Measurements from ENCODE around the gene HOXC6. TPM values are rescaled to one million over a fixed set of nuclear protein-coding genes. Genes with fewer than 3 reads are reported as not detected.

HOXC6 gene
- total and polyA plus RNA-seq, 9 donors: 3.9 to 56.1 (median 23.3) TPM

GRCh38 chr12:54022960-54023884, 5.0 kb upstream of the HOXC6 start:
- Histone ChIP-seq H3K4me1 (ENCODE audit: insufficient read depth) (peaks cover 11% of the 10 kb centered on the region), H3K36me3 (no peaks in the 10 kb centered on the region), H3K27ac (peak overlapping the region; percentile 33 to 95), H3K4me3 (no peak overlapping the region), H3K27me3 (no peaks in the 10 kb centered on the region), H3K9me3 (no peaks in the 10 kb centered on the region)
- WGBS, 3 donors: 33 to 61% (median 42%) methylated on average over 8 of the region's 8 CpGs
- intact Hi-C loops (cut with DNase I): no loop called here
- TF ChIP-seq POLR2A (IDR thresholded peaks at IDR 0.05): no peak
- TF ChIP-seq EP300 (IDR thresholded peaks at IDR 0.05): no peak
- TF ChIP-seq, protein P1, sequence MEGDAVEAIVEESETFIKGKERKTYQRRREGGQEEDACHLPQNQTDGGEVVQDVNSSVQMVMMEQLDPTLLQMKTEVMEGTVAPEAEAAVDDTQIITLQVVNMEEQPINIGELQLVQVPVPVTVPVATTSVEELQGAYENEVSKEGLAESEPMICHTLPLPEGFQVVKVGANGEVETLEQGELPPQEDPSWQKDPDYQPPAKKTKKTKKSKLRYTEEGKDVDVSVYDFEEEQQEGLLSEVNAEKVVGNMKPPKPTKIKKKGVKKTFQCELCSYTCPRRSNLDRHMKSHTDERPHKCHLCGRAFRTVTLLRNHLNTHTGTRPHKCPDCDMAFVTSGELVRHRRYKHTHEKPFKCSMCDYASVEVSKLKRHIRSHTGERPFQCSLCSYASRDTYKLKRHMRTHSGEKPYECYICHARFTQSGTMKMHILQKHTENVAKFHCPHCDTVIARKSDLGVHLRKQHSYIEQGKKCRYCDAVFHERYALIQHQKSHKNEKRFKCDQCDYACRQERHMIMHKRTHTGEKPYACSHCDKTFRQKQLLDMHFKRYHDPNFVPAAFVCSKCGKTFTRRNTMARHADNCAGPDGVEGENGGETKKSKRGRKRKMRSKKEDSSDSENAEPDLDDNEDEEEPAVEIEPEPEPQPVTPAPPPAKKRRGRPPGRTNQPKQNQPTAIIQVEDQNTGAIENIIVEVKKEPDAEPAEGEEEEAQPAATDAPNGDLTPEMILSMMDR (IDR thresholded peaks at IDR 0.05): no peak
- peak in 2 of 5 donors; percentile 12 to 30 for DNase-seq

DNA sequence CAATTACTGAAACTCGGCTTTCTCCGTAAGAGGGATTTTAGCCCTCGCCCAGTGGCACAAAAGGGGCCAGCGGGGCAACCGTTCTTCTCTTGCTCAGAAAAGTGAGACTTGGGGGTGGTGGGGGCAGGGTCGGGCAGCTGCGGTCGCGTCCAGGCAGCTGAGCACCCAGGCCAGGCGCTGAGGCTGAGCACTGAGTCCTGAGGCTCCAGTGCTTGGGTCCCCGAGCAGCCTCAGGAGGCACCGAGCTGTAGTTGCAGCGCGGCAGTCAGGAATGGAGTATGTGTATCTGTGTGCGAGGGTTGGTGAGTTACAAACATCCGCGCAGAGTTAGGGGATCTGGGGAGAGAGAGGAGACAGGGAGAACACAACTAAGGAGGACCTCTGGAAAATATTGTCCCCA, 4.1 kb upstream of the HOXC6 start:
- TF ChIP-seq EP300 (IDR thresholded peaks at IDR 0.05) (no peak), POLR2A (IDR thresholded peaks at IDR 0.05) (no peak)
- TF ChIP-seq, protein P1 (IDR thresholded peaks at IDR 0.05): no peak
- Histone ChIP-seq H3K27me3 (no peaks in the 10 kb centered on the region), H3K36me3 (no peaks in the 10 kb centered on the region), H3K4me3 (no peak overlapping the region), H3K27ac (peak overlapping the region; percentile 39 to 95), H3K4me1 (ENCODE audit: insufficient read depth) (peaks cover 11% of the 10 kb centered on the region), H3K9me3 (no peaks in the 10 kb centered on the region)
- peak in 4 of 5 donors; percentile 41 to 56 (median 54) for DNase-seq
- 22 to 60% (median 44%) methylated on average over 17 of the region's 17 CpGs for WGBS, 3 donors
- intact Hi-C loops (cut with DNase I): no loop called here

DNA sequence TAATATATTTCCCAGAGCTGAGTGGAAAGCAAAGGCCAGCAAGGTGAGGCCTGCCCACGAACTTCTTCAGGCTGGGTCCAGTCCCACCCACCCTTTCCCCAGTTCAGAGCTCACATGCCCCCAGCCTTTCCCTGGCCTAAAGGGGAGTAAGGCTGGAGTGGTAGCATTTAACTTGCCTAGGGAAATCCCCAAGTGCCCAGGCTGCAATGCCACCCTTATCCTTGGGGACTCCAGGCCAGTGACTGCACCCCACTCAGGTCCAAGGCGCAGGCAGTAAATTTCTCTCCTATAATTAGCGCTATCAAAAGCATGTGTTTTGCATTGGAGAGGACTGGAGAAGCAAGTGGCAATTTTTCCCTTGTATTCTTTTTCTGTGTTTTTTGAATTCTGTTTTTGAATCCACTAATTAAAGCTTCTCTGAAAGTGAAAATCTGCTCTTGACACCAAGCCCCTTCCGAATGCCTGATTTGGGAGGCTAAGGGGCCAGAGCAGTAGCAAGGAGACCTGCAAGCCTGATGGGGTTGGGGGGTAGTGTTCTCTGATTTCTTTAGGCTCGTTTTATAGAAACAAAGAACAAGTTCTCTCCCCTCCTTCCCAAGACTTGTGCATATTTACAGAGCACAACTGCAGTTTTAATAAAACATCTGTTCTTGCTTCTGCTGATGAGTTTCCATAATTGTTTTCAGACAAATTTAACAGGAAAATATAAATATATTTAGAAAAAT, 3.5 kb upstream of the HOXC6 start:
- DNase-seq: peak in 2 of 5 donors; percentile 9 to 34
- Histone ChIP-seq H3K27me3 (no peaks in the 10 kb centered on the region), H3K4me3 (no peak overlapping the region), H3K27ac (peak overlapping the region; percentile 43 to 95), H3K9me3 (no peaks in the 10 kb centered on the region), H3K4me1 (ENCODE audit: insufficient read depth) (peaks cover 11% of the 10 kb centered on the region), H3K36me3 (no peaks in the 10 kb centered on the region)
- WGBS, 3 donors: 28 to 38% (median 31%) methylated on average over 5 of the region's 5 CpGs
- TF ChIP-seq, protein P1 (IDR thresholded peaks at IDR 0.05): no peak
- no peak for TF ChIP-seq EP300 (IDR thresholded peaks at IDR 0.05)
- TF ChIP-seq POLR2A (IDR thresholded peaks at IDR 0.05): no peak
- intact Hi-C loops (cut with DNase I): loop anchor here in 1 of 4 donors (5.0 kb wide), 1 partner anchor 168 kb away; no protein-coding TSS in a partner anchor
